Liver (tissue), 9 donors: ENCODE data around the gene MAP3K8. TPM values are rescaled to one million over a fixed set of nuclear protein-coding genes. Genes with fewer than 3 reads are reported as not detected.

Experiments
- DNase-seq: peaks from one replicate; pipeline ENCODE4 v3.0.0-alpha.2; 2017; ENCODE audit warnings: low spot score
- H3K27ac ChIP-seq, 2 donors: one replicate each; pipeline ENCODE4 v1.7.0; 2013; ENCODE audit warnings: inconsistent platforms in 2 of 2, low read length in 2 of 2, control low read depth in 1 of 2, low read depth in 1 of 2, mild to moderate bottlenecking in 1 of 2
- H3K27me3 ChIP-seq, 4 donors: one replicate each; pipeline versions ENCODE4 v1.6.1 to v1.7.0; 2013; ENCODE audit warnings: low read length in 3 of 4, inconsistent platforms in 1 of 4, mild to moderate bottlenecking in 1 of 4, moderate library complexity in 1 of 4; ENCODE audit not compliant: control insufficient read depth in 4 of 4, insufficient read depth in 4 of 4
- H3K36me3 ChIP-seq, 4 donors: one replicate each; pipeline versions ENCODE4 v1.6.1 to v1.7.0; 2013; ENCODE audit warnings: low read length in 3 of 4, mild to moderate bottlenecking in 3 of 4, low read depth in 1 of 4, moderate library complexity in 1 of 4; ENCODE audit not compliant: control insufficient read depth in 4 of 4, insufficient read depth in 3 of 4
- H3K4me1 ChIP-seq, 4 donors: one replicate each; pipeline versions ENCODE4 v1.6.1 to v1.7.0; 2013; ENCODE audit warnings: low read length in 3 of 4, mild to moderate bottlenecking in 3 of 4, moderate library complexity in 1 of 4; ENCODE audit not compliant: control insufficient read depth in 4 of 4, insufficient read depth in 4 of 4
- H3K4me3 ChIP-seq, 3 donors: one replicate each; pipeline versions ENCODE4 v1.6.1 to v1.7.0; 2013; ENCODE audit warnings: low read length in 3 of 3, control low read depth in 1 of 3, low read depth in 1 of 3, mild to moderate bottlenecking in 1 of 3
- H3K9ac ChIP-seq, 2 donors: one replicate each; pipeline ENCODE4 v1.7.0; 2013; ENCODE audit warnings: low read length in 2 of 2, mild to moderate bottlenecking in 2 of 2, moderate library complexity in 2 of 2, control low read depth in 1 of 2, low read depth in 1 of 2
- H3K9me3 ChIP-seq, 4 donors: one replicate each; pipeline versions ENCODE4 v1.6.1 to v1.7.0; 2013; ENCODE audit warnings: low read length in 3 of 4; ENCODE audit not compliant: control insufficient read depth in 4 of 4
- ATF3 ChIP-seq: IDR thresholded peaks from 2 replicates; pipeline ENCODE4 v1.6.1; 2016; ENCODE audit warnings: antibody characterized with exemption
- CTCF ChIP-seq: fragments of 150-350 bp; IDR thresholded peaks from 2 replicates; pipeline ENCODE4 v1.5.1; 2017; ENCODE audit warnings: improper control_type of control experiment, low read depth, low read length; ENCODE audit not compliant: missing input control
- EGR1 ChIP-seq, 2 donors: IDR thresholded peaks; 2 replicates each; pipeline ENCODE4 v1.6.1; 2016 to 2018; ENCODE audit warnings: antibody characterized with exemption in 2 of 2, low read depth in 2 of 2
- FOXA1 ChIP-seq: IDR thresholded peaks from 2 replicates; pipeline ENCODE4 v1.6.1; 2016; ENCODE audit warnings: antibody characterized with exemption
- FOXA2 ChIP-seq: IDR thresholded peaks from 2 replicates; pipeline ENCODE4 v1.6.1; 2016; ENCODE audit warnings: antibody characterized with exemption
- GABPA ChIP-seq, 2 donors: IDR thresholded peaks in 1 of 2; conservative IDR thresholded peaks in 1 of 2; 2 replicates each; pipeline ENCODE4 v1.6.1; 2016; ENCODE audit warnings: antibody characterized with exemption in 2 of 2, mild to moderate bottlenecking in 1 of 2, moderate library complexity in 1 of 2
- HNF4A ChIP-seq, 2 donors: conservative IDR thresholded peaks; 2 replicates each; pipeline ENCODE4 v1.6.1; 2016; ENCODE audit warnings: antibody characterized with exemption in 2 of 2, mild to moderate bottlenecking in 2 of 2
- HNF4G ChIP-seq: IDR thresholded peaks from 2 replicates; pipeline ENCODE4 v1.6.1; 2016; ENCODE audit warnings: antibody characterized with exemption
- JUND ChIP-seq, 2 donors: IDR thresholded peaks; 2 replicates each; pipeline ENCODE4 v1.6.1; 2016; ENCODE audit warnings: antibody characterized with exemption in 2 of 2
- MAX ChIP-seq: IDR thresholded peaks from 2 replicates; pipeline ENCODE4 v1.6.1; 2016; ENCODE audit warnings: antibody characterized with exemption
- NR2F2 ChIP-seq: IDR thresholded peaks from 2 replicates; pipeline ENCODE4 v1.6.1; 2016; ENCODE audit warnings: antibody characterized with exemption
- RAD21 ChIP-seq, 2 donors: IDR thresholded peaks; 2 replicates each; pipeline ENCODE4 v1.6.1; 2016; ENCODE audit warnings: antibody characterized with exemption in 2 of 2, mild to moderate bottlenecking in 2 of 2
- REST ChIP-seq: IDR thresholded peaks from 2 replicates; pipeline ENCODE4 v1.6.1; 2016; ENCODE audit warnings: antibody characterized with exemption, mild to moderate bottlenecking
- RXRA ChIP-seq, 2 donors: IDR thresholded peaks; 2 replicates each; pipeline ENCODE4 v1.6.1; 2017 to 2018; ENCODE audit warnings: antibody characterized with exemption in 2 of 2, mild to moderate bottlenecking in 1 of 2
- SP1 ChIP-seq: IDR thresholded peaks from 2 replicates; pipeline ENCODE4 v1.6.1; 2018; ENCODE audit warnings: antibody characterized with exemption, mild to moderate bottlenecking
- TAF1 ChIP-seq: conservative IDR thresholded peaks from 2 replicates; pipeline ENCODE4 v1.6.1; 2016; ENCODE audit warnings: antibody characterized with exemption, mild to moderate bottlenecking
- YY1 ChIP-seq: IDR thresholded peaks from 2 replicates; pipeline ENCODE4 v1.6.1; 2016; ENCODE audit warnings: antibody characterized with exemption, mild to moderate bottlenecking
- ZBTB33 ChIP-seq: IDR thresholded peaks from 2 replicates; pipeline ENCODE4 v1.6.1; 2016; ENCODE audit warnings: antibody characterized with exemption
- WGBS: extraction: QIAGEN DNeasy Blood & Tissue Kit; methylation state at CpG from one replicate; pipeline ENCODE4 v1.1.7; 2013; 5-methylcytosine and 5-hydroxymethylcytosine counted together
- polyA plus RNA-seq, 2 donors: library from polyadenylated mRNA; stranded (reverse) in 1 of 2; unstranded in 1 of 2; fragments of 200-250 nt in 1 of 2; fragments of >200 nt in 1 of 2; fragmentation: Nextera tagmentation in 1 of 2; extraction: Ambion mirVana in 1 of 2; gene quantifications; one replicate each; pipeline versions ENCODE4 v1.2.1 to v1.2.3, GENCODE V29; 2013 to 2015
- total RNA-seq, 2 donors: library from RNA; depleted of rRNA; stranded (reverse); fragments of >200 nt; gene quantifications; one replicate each; pipeline ENCODE4 v1.2.3, GENCODE V29; 2014
- donor health status: healthy.
- donor health status: healthy.
- donor health status: healthy.
- donor health status: healthy.
- donor health status: healthy.

MAP3K8 gene
- total and polyA plus RNA-seq, 4 donors = 2.1 to 11.4 (median 6.1) TPM

- peaks cover 0 to 25% (median 17%) of the 10 kb centered on the region in 4 donors for H3K36me3 ChIP-seq
- H3K9me3 ChIP-seq = no peaks in the 10 kb centered on the region
- TF ChIP-seq RXRA (IDR thresholded peaks at IDR 0.05) (no peak), RAD21 (IDR thresholded peaks at IDR 0.05) (no peak), ZBTB33 (no peak), FOXA1 (no peak), SP1 (no peak), MAX (no peak), TAF1 (no peak), GABPA (IDR thresholded peaks at IDR 0.05 in 1 of 2, conservative IDR thresholded peaks at IDR 0.05 in 1 of 2) (no peak)
- no peaks in the 10 kb centered on the region for H3K4me1 ChIP-seq
- no peak for DNase-seq
- H3K27ac ChIP-seq = no peak overlapping the region
- H3K4me3 ChIP-seq = no peak overlapping the region
- H3K27me3 ChIP-seq = no peaks in the 10 kb centered on the region
- no peak overlapping the region for H3K9ac ChIP-seq
- WGBS = 95% methylated on average over 3 of the region's 3 CpGs
These were observed 30.7 kb downstream of the MAP3K8 start for GRCh38 chr10:30464675-30465074.

- no peak for TF ChIP-seq FOXA1
- no peak for TF ChIP-seq SP1
- TF ChIP-seq TAF1 = no peak
- TF ChIP-seq JUND (IDR thresholded peaks at IDR 0.05) = no peak
- no peak for TF ChIP-seq GABPA (IDR thresholded peaks at IDR 0.05 in 1 of 2, conservative IDR thresholded peaks at IDR 0.05 in 1 of 2)
- no peak for TF ChIP-seq ATF3
- no peak for TF ChIP-seq HNF4A (conservative IDR thresholded peaks at IDR 0.05)
- TF ChIP-seq MAX = no peak
- no peak for TF ChIP-seq REST
- no peak for TF ChIP-seq CTCF
- TF ChIP-seq HNF4G = no peak
- no peak for TF ChIP-seq NR2F2
- no peak for TF ChIP-seq FOXA2
- no peak for TF ChIP-seq YY1
- TF ChIP-seq EGR1 (IDR thresholded peaks at IDR 0.05; ENCODE audit: low read depth in 2 of 2) = no peak
- TF ChIP-seq RXRA (IDR thresholded peaks at IDR 0.05) = no peak
- WGBS = 86% methylated on average over 7 of the region's 7 CpGs
- H3K9me3 ChIP-seq = no peaks in the 10 kb centered on the region
- no peak for DNase-seq
- H3K27me3 ChIP-seq = no peaks in the 10 kb centered on the region
- peaks cover 0 to 11% (median 8%) of the 10 kb centered on the region in 4 donors for H3K36me3 ChIP-seq
- no peak overlapping the region for H3K9ac ChIP-seq
- H3K27ac ChIP-seq = no peak overlapping the region
- no peak overlapping the region for H3K4me3 ChIP-seq
- no peaks in the 10 kb centered on the region for H3K4me1 ChIP-seq
These were observed 32.5 kb downstream of the MAP3K8 start for GRCh38 chr10:30466445-30466844.
